Parathyroid adenoma (tissue), 2 donors: Measurements from ENCODE around the gene TRIM46.
"Not testable (repeated sequence)": the region's sequence is repeated elsewhere in the genome, so short reads cannot be mapped to it uniquely, and the experiment has no call there.

Experiments used
- H2AFZ ChIP-seq: fragments of 300-600 bp; sonication (generic); one replicate; pipeline ENCODE4 v1.7.0; 2017; ENCODE audit warnings: antibody characterized with exemption, mild to moderate bottlenecking
- H3K27ac ChIP-seq: fragments of 300-600 bp; sonication (generic); one replicate; pipeline ENCODE4 v1.7.0; 2017
- H3K27me3 ChIP-seq: fragments of 300-600 bp; sonication (generic); one replicate; pipeline ENCODE4 v1.7.0; 2017; ENCODE audit warnings: low read length; ENCODE audit not compliant: control insufficient read depth, insufficient read depth
- H3K36me3 ChIP-seq: fragments of 300-600 bp; sonication (generic); one replicate; pipeline ENCODE4 v1.7.0; 2017; ENCODE audit warnings: low read length; ENCODE audit not compliant: control insufficient read depth, insufficient read depth
- H3K4me1 ChIP-seq: fragments of 300-600 bp; sonication (generic); one replicate; pipeline ENCODE4 v1.7.0; 2017; ENCODE audit warnings: control low read depth
- H3K4me2 ChIP-seq: fragments of 300-600 bp; sonication (generic); one replicate; pipeline ENCODE4 v1.7.0; 2017; ENCODE audit warnings: low read length
- H3K4me3 ChIP-seq: fragments of 300-600 bp; sonication (generic); one replicate; pipeline ENCODE4 v1.7.0; 2017; ENCODE audit warnings: low read depth, low read length
- H3K79me2 ChIP-seq: fragments of 300-600 bp; sonication (generic); one replicate; pipeline ENCODE4 v1.7.0; 2017; ENCODE audit warnings: control low read depth
- H3K9ac ChIP-seq: fragments of 300-600 bp; sonication (generic); one replicate; pipeline ENCODE4 v1.7.0; 2017; ENCODE audit warnings: mild to moderate bottlenecking
- H3K9me3 ChIP-seq: fragments of 300-600 bp; sonication (generic); one replicate; pipeline ENCODE4 v1.7.0; 2017; ENCODE audit warnings: low read length; ENCODE audit not compliant: control insufficient read depth
- CTCF ChIP-seq: fragments of 300-600 bp; sonication (generic); IDR thresholded peaks from one replicate; pipeline ENCODE4 v1.7.0; 2017; ENCODE audit warnings: antibody characterized with exemption, mild to moderate bottlenecking
- donor health status: primary hyperparathyroidism.

Gene TRIM46

GRCh38 chr1:155158991-155159390 is 14.7 kb upstream of the TRIM46 start:
- Histone ChIP-seq H3K79me2 (no peaks in the 10 kb centered on the region), H3K9ac (no peak overlapping the region), H3K27ac (no peak overlapping the region), H3K4me2 (no peak overlapping the region), H3K27me3 (no peaks in the 10 kb centered on the region), H3K4me3 (no peak overlapping the region), H3K4me1 (no peaks in the 10 kb centered on the region), H3K36me3 (no peaks in the 10 kb centered on the region), H2AFZ (no peak overlapping the region), H3K9me3 (no peaks in the 10 kb centered on the region)
- TF ChIP-seq CTCF, result no peak

GRCh38 chr1:155160128-155160527 is 13.5 kb upstream of the TRIM46 start:
- Histone ChIP-seq H3K36me3 (no peaks in the 10 kb centered on the region), H3K4me2 (no peak overlapping the region), H3K4me3 (no peak overlapping the region), H3K9ac (no peak overlapping the region), H3K9me3 (no peaks in the 10 kb centered on the region), H2AFZ (no peak overlapping the region), H3K79me2 (no peaks in the 10 kb centered on the region), H3K27me3 (no peaks in the 10 kb centered on the region), H3K27ac (no peak overlapping the region), H3K4me1 (no peaks in the 10 kb centered on the region)
- no peak for TF ChIP-seq CTCF

- not testable (repeated sequence) for H3K4me3 ChIP-seq, H3K27ac ChIP-seq, H3K9ac ChIP-seq, H3K79me2 ChIP-seq, H3K36me3 ChIP-seq, H2AFZ ChIP-seq, H3K9me3 ChIP-seq, H3K4me2 ChIP-seq, H3K4me1 ChIP-seq, H3K27me3 ChIP-seq
Observed at GRCh38 chr1:155162631-155163030, 11.0 kb upstream of the TRIM46 start.

GRCh38 chr1:155163785-155164184 is 9.9 kb upstream of the TRIM46 start:
- not testable (repeated sequence) for H3K36me3 ChIP-seq, H3K4me2 ChIP-seq, H2AFZ ChIP-seq, H3K27ac ChIP-seq, H3K27me3 ChIP-seq, H3K4me3 ChIP-seq, H3K79me2 ChIP-seq, H3K4me1 ChIP-seq, H3K9ac ChIP-seq, H3K9me3 ChIP-seq

GRCh38 chr1:155164625-155165024 is 9.0 kb upstream of the TRIM46 start:
- H3K27me3 ChIP-seq, H2AFZ ChIP-seq, H3K4me2 ChIP-seq, H3K4me1 ChIP-seq, H3K79me2 ChIP-seq, H3K9me3 ChIP-seq, H3K36me3 ChIP-seq, H3K4me3 ChIP-seq, H3K9ac ChIP-seq, H3K27ac ChIP-seq: not testable (repeated sequence)

- Histone ChIP-seq H3K36me3 (no peaks in the 10 kb centered on the region), H3K4me3 (no peak overlapping the region), H3K9ac (no peak overlapping the region), H3K4me2 (no peak overlapping the region), H3K27ac (peak overlapping the region; percentile 24), H3K4me1 (no peaks in the 10 kb centered on the region), H3K79me2 (no peaks in the 10 kb centered on the region), H3K9me3 (no peaks in the 10 kb centered on the region), H3K27me3 (no peaks in the 10 kb centered on the region), H2AFZ (no peak overlapping the region)
- TF ChIP-seq CTCF, result no peak
Observed at GRCh38 chr1:155166051-155166470, 7.6 kb upstream of the TRIM46 start.
